H54 (cell line): Measurements from ENCODE around the gene FXYD6.

Experiments used
- DNase-seq: peaks from one replicate; pipeline ENCODE4 v3.0.0; 2011; ENCODE audit warnings: low spot score, mixed read lengths; ENCODE audit not compliant: insufficient read length
- FAIRE-seq: peaks from 3 replicates; lab custom pipeline; 2011; peaks lifted over from hg19 to GRCh38; lab: Jason Lieb, UNC
- POLR2A ChIP-seq: IDR thresholded peaks from 2 replicates; pipeline ENCODE4 v1.6.1; 2011; ENCODE audit warnings: low read depth, mild to moderate bottlenecking, low read length

FXYD6 gene

DNA sequence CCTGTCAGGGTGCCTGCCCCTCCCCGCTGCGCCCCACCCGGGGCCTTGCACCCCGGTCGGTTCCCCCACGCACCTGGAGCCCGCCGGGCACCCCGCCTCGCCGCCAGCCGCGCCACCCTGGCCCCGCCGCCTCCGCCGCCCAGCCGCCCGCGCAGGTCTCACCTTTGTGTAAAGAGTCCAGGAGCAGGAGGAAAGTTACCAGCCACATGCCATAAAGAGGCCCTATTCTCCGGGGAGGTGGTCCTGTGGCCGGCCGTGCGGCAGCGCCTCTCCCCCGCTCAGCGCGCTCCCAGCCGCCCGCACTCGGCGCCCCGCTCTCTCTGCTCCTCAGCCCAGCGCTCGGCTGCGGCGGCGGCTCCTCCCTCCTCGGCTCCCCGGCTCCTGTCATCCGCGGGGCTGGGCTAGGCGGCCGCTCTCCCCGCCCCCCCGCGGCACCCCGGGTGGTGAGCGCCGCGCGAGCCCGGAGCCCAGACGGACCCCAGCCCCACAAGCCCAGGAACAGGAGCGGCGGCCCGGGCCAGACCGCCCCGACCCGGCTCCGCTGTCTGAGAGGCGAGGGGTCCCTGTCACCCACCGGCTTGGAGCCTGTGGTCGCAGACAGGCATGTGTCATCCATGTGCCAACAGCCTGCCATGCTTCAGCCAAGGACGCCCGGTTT lies 79.5 kb downstream of the FXYD6 start, which contains the start of gene DSCAML1:
Gene DSCAML1, minus strand, starts transcription at position 345 of the 658 bp plus-strand sequence. Its CDS starts 137 bp downstream, at position 208.
- TF ChIP-seq POLR2A: no peak
- DNase-seq: no peak
- no peak for FAIRE-seq

DNA sequence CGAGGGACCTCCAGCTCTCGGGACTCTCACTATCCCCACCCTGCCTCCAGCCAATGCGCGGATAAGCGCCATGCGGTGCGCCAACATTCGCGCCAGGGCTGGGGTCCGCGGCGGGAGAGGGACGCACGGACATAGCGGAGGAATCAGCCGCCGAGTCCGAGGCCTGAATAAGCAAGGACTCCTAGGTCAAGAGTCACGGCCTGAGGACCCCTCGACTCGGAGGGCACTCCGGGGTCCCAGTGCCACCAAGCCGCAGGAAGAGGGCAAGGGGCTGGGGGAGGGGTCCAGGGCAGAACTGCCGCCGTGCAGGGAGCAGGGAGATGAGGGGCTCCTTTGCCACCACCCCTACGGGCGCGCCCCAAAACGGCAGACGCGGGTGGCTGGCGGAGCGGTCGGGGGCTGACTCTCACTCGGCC lies 80.0 kb downstream of the FXYD6 start:
- no peak for DNase-seq
- no peak for TF ChIP-seq POLR2A
- no peak for FAIRE-seq

- DNase-seq (no peak), FAIRE-seq (no peak)
- no peak for TF ChIP-seq POLR2A
Observed at GRCh38 chr11:117795638-117796455, 80.6 kb downstream of the FXYD6 start.

DNA sequence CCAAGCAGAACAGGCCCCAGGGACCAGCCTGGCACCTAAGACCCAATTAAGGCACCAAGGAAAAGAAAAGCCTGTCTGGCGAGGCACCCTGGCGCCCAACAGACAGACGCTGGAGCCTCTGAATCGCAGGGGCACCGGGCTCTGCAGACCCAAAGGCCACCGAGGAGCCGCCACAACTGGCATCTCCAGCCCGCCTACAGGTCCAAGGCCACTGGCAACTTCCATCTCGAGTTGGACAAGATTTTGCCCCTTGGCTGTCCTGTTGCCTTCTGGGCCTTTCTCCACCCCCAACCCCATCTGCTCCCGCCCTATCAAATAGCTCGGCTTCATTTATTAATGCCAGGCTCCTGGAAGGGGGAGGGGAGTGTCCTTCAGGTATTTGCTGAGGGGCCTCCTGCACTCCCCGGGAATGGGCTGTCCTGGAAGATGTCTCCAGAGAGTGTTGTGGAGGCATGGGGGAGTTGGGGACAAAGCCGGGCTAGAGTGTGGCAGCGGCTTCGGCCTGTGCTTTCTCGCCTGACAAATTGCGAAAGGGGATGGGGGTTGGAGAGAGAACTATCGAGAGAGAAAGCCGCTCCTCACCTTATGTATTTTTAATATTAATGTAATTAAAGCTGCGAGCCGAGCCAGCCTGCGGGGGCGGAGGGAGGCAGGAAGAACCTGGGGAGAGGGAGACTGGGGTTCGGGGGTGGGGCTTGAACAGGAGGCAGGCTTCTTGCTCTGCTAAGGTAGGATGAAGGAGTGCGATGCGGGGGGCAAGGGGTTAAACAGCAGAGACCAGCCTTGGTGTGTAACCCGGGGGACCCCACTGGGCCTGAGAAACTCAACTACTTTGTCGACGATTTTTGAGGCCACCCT lies 81.5 kb downstream of the FXYD6 start:
- FAIRE-seq: no peak
- DNase-seq: no peak
- no peak for TF ChIP-seq POLR2A

- no peak for TF ChIP-seq POLR2A
- FAIRE-seq (no peak), DNase-seq (no peak)
Observed at GRCh38 chr11:117794135-117794534, 82.3 kb downstream of the FXYD6 start.

DNA sequence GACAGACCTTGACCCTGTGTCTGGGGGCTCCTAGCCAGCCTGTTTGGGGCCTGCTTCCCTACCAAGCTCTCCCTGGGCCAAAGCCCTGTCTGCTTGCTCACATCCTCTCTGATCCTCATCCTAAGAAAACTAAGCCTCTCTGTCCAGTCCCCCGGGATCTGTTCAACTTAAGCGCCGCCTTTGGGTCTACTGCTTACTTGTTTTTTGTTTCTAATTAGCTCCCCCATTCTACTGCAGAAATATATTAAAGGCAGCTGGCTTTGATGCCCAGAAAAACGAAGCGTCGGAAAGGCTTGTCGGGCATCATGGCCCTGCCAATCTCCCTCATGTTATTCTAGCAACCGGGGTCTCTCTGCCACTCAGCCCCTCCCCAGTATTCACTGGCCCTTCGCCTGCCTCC lies 82.9 kb downstream of the FXYD6 start:
- FAIRE-seq: no peak
- TF ChIP-seq POLR2A: no peak
- no peak for DNase-seq

- TF ChIP-seq POLR2A: no peak
- no peak for DNase-seq
- no peak for FAIRE-seq
Observed at GRCh38 chr11:117792992-117793391, 83.5 kb downstream of the FXYD6 start.

GRCh38 chr11:117792241-117792640 lies 84.2 kb downstream of the FXYD6 start:
- FAIRE-seq (no peak), DNase-seq (no peak)
- TF ChIP-seq POLR2A: no peak

- FAIRE-seq: no peak
- DNase-seq: no peak
- TF ChIP-seq POLR2A: no peak
Observed at GRCh38 chr11:117790279-117790678, 86.2 kb downstream of the FXYD6 start.

DNA sequence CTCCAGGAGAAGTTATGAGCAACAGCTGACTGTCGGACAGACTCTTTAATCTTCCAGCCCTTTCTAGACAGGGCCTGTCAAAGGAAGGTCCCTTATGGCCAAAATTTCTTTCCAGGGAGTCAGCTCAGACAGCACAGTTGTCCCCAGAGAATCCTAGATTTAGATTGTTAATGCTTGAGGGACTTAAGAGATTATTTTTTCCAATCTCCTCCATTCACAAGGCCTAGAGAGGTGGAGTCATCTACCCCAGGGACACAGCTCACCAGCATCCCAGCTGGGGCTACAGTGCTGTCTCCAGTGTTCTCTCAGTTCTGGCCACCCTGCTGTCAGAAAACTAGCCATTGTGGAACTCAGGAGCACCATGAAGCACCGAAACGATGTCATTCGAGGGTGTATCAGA lies 87.2 kb downstream of the FXYD6 start:
- TF ChIP-seq POLR2A: no peak
- no peak for FAIRE-seq

More for the DNA sequence above, 87.2 kb downstream of the FXYD6 start:
- no peak for DNase-seq
